ENCODE measurements around the gene MCRIP1. TPM values are rescaled to one million over a fixed set of nuclear protein-coding genes. Genes with fewer than 3 reads are reported as not detected.

MCRIP1 gene
- total and polyA plus RNA-seq, 2 of the 13 experiments (the other 11 are each of a cell fraction or from before 2014, with no cell fraction given), result 79.7 to 84.9 TPM

DNA sequence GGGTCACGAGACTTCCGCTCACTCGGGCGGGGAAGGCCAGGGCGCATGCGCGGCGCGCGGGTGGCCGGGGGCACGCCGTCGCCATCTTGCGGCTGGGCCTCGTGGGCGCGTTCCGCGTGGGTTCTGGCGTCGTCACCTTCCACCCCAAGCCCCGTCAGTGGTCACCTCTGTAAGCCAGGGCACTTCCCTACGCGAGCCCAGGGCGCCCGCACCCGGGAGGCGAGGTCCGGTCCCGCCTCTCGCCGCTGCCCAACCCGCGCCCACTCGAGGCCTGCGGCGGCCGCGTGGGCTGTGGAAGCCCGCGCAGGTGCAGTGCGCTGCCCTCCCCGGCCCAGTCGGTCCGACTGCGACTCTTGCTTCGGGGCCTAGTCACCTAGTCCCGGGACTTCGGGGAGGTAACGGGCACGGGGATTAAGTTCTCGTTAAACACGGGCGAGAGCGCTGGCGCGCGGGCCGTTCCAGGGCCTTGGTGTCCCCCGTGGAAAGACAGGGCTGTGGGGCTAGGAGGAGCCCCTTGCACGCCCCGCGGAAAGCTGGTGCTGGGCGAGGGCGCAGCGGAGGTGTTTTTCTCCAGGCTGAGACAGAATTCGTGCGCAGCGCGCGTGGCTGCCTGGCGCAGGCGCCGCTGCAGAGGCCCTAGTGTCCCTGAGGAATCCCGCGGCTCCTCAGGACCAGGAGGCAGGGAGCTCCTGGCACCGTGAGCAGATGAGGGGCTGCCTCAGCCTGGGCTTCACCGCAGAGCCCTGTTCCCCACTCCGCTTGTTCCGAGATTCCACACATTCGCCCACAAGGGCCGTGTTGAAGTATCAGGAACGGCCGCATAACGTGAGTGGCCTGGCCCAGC, 38.5 kb upstream of the MCRIP1 start (continued):
- TF ChIP-seq ZNF737 (CRISPR knock-in tag; IDR thresholded peaks at IDR 0.05; ENCODE audit: borderline replicate concordance), result no peak; the same call in none of the 2 replicates
- peak; percentile 75 for TF ChIP-seq SP2 (CRISPR knock-in tag; IDR thresholded peaks at IDR 0.05)
- peak; percentile 91; the same call in 1 of the 2 replicates for TF ChIP-seq IRX3 (CRISPR knock-in tag; IDR thresholded peaks at IDR 0.05; ENCODE audit: borderline replicate concordance, low read depth)
- TF ChIP-seq, protein P1, sequence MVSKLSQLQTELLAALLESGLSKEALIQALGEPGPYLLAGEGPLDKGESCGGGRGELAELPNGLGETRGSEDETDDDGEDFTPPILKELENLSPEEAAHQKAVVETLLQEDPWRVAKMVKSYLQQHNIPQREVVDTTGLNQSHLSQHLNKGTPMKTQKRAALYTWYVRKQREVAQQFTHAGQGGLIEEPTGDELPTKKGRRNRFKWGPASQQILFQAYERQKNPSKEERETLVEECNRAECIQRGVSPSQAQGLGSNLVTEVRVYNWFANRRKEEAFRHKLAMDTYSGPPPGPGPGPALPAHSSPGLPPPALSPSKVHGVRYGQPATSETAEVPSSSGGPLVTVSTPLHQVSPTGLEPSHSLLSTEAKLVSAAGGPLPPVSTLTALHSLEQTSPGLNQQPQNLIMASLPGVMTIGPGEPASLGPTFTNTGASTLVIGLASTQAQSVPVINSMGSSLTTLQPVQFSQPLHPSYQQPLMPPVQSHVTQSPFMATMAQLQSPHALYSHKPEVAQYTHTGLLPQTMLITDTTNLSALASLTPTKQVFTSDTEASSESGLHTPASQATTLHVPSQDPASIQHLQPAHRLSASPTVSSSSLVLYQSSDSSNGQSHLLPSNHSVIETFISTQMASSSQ (IDR thresholded peaks at IDR 0.05; ENCODE audit: low read depth), result no peak
- TF ChIP-seq, protein P1 (CRISPR knock-in tag; IDR thresholded peaks at IDR 0.05; ENCODE audit: borderline replicate concordance), result peak; percentile 82
- TF ChIP-seq, protein P2, sequence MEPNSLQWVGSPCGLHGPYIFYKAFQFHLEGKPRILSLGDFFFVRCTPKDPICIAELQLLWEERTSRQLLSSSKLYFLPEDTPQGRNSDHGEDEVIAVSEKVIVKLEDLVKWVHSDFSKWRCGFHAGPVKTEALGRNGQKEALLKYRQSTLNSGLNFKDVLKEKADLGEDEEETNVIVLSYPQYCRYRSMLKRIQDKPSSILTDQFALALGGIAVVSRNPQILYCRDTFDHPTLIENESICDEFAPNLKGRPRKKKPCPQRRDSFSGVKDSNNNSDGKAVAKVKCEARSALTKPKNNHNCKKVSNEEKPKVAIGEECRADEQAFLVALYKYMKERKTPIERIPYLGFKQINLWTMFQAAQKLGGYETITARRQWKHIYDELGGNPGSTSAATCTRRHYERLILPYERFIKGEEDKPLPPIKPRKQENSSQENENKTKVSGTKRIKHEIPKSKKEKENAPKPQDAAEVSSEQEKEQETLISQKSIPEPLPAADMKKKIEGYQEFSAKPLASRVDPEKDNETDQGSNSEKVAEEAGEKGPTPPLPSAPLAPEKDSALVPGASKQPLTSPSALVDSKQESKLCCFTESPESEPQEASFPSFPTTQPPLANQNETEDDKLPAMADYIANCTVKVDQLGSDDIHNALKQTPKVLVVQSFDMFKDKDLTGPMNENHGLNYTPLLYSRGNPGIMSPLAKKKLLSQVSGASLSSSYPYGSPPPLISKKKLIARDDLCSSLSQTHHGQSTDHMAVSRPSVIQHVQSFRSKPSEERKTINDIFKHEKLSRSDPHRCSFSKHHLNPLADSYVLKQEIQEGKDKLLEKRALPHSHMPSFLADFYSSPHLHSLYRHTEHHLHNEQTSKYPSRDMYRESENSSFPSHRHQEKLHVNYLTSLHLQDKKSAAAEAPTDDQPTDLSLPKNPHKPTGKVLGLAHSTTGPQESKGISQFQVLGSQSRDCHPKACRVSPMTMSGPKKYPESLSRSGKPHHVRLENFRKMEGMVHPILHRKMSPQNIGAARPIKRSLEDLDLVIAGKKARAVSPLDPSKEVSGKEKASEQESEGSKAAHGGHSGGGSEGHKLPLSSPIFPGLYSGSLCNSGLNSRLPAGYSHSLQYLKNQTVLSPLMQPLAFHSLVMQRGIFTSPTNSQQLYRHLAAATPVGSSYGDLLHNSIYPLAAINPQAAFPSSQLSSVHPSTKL (CRISPR knock-in tag; IDR thresholded peaks at IDR 0.05), result peak; percentile 63
- TF ChIP-seq, protein P3, sequence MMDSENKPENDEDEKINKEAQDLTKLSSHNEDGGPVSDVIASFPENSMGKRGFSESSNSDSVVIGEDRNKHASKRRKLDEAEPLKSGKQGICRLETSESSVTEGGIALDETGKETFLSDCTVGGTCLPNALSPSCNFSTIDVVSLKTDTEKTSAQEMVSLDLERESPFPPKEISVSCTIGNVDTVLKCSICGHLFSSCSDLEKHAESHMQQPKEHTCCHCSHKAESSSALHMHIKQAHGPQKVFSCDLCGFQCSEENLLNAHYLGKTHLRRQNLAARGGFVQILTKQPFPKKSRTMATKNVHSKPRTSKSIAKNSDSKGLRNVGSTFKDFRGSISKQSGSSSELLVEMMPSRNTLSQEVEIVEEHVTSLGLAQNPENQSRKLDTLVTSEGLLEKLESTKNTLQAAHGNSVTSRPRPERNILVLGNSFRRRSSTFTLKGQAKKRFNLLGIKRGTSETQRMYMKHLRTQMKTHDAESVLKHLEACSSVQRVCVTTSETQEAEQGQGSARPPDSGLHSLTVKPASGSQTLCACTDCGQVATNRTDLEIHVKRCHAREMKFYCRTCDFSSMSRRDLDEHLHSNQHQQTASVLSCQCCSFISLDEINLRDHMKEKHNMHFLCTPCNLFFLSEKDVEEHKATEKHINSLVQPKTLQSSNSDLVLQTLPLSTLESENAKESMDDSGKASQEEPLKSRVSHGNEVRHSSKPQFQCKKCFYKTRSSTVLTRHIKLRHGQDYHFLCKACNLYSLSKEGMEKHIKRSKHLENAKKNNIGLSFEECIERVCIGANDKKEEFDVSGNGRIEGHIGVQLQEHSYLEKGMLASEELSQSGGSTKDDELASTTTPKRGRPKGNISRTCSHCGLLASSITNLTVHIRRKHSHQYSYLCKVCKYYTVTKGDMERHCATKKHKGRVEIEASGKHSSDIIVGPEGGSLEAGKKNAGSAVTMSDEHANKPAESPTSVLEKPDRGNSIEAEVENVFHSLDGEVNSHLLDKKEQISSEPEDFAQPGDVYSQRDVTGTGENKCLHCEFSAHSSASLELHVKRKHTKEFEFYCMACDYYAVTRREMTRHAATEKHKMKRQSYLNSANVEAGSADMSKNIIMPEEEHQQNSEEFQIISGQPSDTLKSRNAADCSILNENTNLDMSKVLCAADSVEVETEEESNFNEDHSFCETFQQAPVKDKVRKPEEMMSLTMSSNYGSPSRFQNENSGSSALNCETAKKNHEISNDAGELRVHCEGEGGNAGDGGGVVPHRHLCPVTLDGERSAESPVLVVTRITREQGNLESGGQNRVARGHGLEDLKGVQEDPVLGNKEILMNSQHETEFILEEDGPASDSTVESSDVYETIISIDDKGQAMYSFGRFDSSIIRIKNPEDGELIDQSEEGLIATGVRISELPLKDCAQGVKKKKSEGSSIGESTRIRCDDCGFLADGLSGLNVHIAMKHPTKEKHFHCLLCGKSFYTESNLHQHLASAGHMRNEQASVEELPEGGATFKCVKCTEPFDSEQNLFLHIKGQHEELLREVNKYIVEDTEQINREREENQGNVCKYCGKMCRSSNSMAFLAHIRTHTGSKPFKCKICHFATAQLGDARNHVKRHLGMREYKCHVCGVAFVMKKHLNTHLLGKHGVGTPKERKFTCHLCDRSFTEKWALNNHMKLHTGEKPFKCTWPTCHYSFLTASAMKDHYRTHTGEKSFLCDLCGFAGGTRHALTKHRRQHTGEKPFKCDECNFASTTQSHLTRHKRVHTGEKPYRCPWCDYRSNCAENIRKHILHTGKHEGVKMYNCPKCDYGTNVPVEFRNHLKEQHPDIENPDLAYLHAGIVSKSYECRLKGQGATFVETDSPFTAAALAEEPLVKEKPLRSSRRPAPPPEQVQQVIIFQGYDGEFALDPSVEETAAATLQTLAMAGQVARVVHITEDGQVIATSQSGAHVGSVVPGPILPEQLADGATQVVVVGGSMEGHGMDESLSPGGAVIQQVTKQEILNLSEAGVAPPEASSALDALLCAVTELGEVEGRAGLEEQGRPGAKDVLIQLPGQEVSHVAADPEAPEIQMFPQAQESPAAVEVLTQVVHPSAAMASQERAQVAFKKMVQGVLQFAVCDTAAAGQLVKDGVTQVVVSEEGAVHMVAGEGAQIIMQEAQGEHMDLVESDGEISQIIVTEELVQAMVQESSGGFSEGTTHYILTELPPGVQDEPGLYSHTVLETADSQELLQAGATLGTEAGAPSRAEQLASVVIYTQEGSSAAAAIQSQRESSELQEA (CRISPR knock-in tag; IDR thresholded peaks at IDR 0.05; ENCODE audit: not compliant biosample characterization), result peak; percentile 84
- TF ChIP-seq, protein P4, sequence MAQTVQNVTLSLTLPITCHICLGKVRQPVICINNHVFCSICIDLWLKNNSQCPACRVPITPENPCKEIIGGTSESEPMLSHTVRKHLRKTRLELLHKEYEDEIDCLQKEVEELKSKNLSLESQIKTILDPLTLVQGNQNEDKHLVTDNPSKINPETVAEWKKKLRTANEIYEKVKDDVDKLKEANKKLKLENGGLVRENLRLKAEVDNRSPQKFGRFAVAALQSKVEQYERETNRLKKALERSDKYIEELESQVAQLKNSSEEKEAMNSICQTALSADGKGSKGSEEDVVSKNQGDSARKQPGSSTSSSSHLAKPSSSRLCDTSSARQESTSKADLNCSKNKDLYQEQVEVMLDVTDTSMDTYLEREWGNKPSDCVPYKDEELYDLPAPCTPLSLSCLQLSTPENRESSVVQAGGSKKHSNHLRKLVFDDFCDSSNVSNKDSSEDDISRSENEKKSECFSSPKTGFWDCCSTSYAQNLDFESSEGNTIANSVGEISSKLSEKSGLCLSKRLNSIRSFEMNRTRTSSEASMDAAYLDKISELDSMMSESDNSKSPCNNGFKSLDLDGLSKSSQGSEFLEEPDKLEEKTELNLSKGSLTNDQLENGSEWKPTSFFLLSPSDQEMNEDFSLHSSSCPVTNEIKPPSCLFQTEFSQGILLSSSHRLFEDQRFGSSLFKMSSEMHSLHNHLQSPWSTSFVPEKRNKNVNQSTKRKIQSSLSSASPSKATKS (CRISPR knock-in tag; IDR thresholded peaks at IDR 0.05), result no peak; the same call in 1 of the 2 replicates
